Caco-2 (cell line): ENCODE measurements around the gene WNT5B. TPM values are rescaled to one million over a fixed set of nuclear protein-coding genes. Genes with fewer than 3 reads are reported as not detected.

Experiments used
- BruUV-seq: library from RNA; stranded (reverse); fragments of 400-500 nt; replicated peaks from 2 replicates; lab custom pipeline; 2021; lab: Mats Ljungman, UMichigan
- CTCF ChIA-PET: fragments of 300-600 bp; sonication (Branson Sonifier 250); formaldehyde crosslinking; loops from one replicate; lab custom pipeline; 2022; ENCODE audit warnings: antibody characterized with exemption; lab: Charles Lee
- POLR2A ChIA-PET: fragments of 300-600 bp; sonication (Branson Sonifier 250); formaldehyde crosslinking; loops from one replicate; lab custom pipeline; 2022; ENCODE audit warnings: antibody characterized with exemption; lab: Charles Lee
- DNase-seq, 2 experiments: peaks; one replicate each; pipeline versions ENCODE4 v3.0.0 to v3.0.0-alpha.2; 2020 to 2022
- H3K27me3 ChIP-seq: replicated peaks from 2 replicates; pipeline ENCODE4 v1.6.0; 2011; ENCODE audit warnings: low read length; ENCODE audit not compliant: control insufficient read depth, insufficient read depth
- H3K36me3 ChIP-seq: 2 replicates; pipeline ENCODE4 v1.5.1; 2011; ENCODE audit warnings: low read length; ENCODE audit not compliant: control insufficient read depth, insufficient read depth
- H3K4me1 ChIP-seq: fragments of 250-450 bp; sonication (Bioruptor Pico); 2 replicates; pipeline ENCODE4 v1.5.1; 2020; ENCODE audit warnings: mild to moderate bottlenecking
- H3K4me3 ChIP-seq: 2 replicates; pipeline ENCODE4 v1.5.1; 2011; ENCODE audit warnings: low read depth, mild to moderate bottlenecking, control low read depth, low read length
- H3K9me3 ChIP-seq: fragments of 250-450 bp; sonication (Bioruptor Pico); 2 replicates; pipeline ENCODE4 v1.5.1; 2020; ENCODE audit warnings: mild to moderate bottlenecking, moderate library complexity
- H3K27ac Mint-ChIP-seq: one replicate; pipeline ENCODE4 v1.8.0; 2022; ENCODE audit warnings: mixed read lengths; ENCODE audit not compliant: unreplicated experiment
- H3K27me3 Mint-ChIP-seq: one replicate; pipeline ENCODE4 v1.8.0; 2022; ENCODE audit warnings: mixed read lengths; ENCODE audit not compliant: insufficient read depth, unreplicated experiment
- H3K36me3 Mint-ChIP-seq: one replicate; pipeline ENCODE4 v1.8.0; 2022; ENCODE audit warnings: mild to moderate bottlenecking, mixed read lengths; ENCODE audit not compliant: insufficient read depth, unreplicated experiment
- H3K4me1 Mint-ChIP-seq: one replicate; pipeline ENCODE4 v1.8.0; 2022; ENCODE audit warnings: low read depth, mixed read lengths; ENCODE audit not compliant: unreplicated experiment
- H3K4me3 Mint-ChIP-seq: one replicate; pipeline ENCODE4 v1.8.0; 2022; ENCODE audit warnings: mild to moderate bottlenecking, moderate library complexity, mixed read lengths; ENCODE audit not compliant: unreplicated experiment
- H3K9me3 Mint-ChIP-seq: one replicate; pipeline ENCODE4 v1.8.0; 2022; ENCODE audit warnings: mixed read lengths; ENCODE audit not compliant: unreplicated experiment
- intact Hi-C: fragments of 100-400 bp; cut with micrococcal nuclease; formaldehyde crosslinking; loops from one replicate; pipeline ENCODE4 v1.10.0; 2022; ENCODE audit not compliant: unreplicated experiment
- total RNA-seq: library from RNA; stranded (reverse); gene quantifications from 2 replicates; pipeline ENCODE4 v1.2.3, GENCODE V29; 2022
- TF ChIP-seq, protein P1 (sequence below), 2 experiments: fragments of 200-600 bp in 1 of 2; IDR thresholded peaks; 1 replicate in 1 of 2; 2 replicates in 1 of 2; pipeline versions ENCODE4 v1.5.1 to v1.8.0; 2011 to 2022; ENCODE audit warnings: antibody characterized with exemption in 1 of 2, control low read depth in 1 of 2, inconsistent platforms in 1 of 2, low read depth in 1 of 2, low read length in 1 of 2, mild to moderate bottlenecking in 1 of 2, moderate library complexity in 1 of 2; ENCODE audit not compliant: insufficient read depth in 1 of 2, severe bottlenecking in 1 of 2, unreplicated experiment in 1 of 2

Gene WNT5B
- total RNA-seq, 1 experiment from 2014 or later: 6.9 TPM

DNA sequence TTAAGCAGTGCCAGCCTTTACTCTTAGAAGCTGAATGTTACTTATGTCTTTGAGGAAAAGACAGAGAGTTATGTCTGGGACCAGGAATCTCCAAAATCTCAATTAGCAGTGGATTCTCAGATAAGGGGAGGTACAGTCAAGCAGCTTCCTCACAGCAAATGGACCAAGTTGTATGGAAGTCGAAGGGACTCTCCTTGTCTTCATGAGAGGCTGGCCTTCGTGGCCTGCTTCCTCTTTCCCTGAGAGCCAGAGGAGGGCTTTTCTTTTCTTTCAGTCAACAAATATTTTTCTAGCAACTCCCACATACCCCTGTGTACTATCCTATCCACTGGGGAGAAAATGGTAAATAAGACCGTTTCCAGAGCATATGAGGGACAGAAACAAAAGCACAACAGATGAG lies 6.6 kb upstream of the WNT5B start:
- H3K36me3 Mint-ChIP-seq: no peaks in the 10 kb centered on the region
- H3K4me1 Mint-ChIP-seq: peaks cover 14% of the 10 kb centered on the region
- no peak for DNase-seq
- CTCF ChIA-PET: interaction anchor here (0.5 kb wide), 1 partner anchor 30 kb away, joined by 5 read pairs; no protein-coding TSS in a partner anchor
- BruUV-seq: no TSS peak
- no peaks in the 10 kb centered on the region for H3K9me3 Mint-ChIP-seq
- POLR2A ChIA-PET: no interaction called here
- intact Hi-C loops: no loop called here
- no peak overlapping the region for H3K4me3 ChIP-seq
- no peak overlapping the region for H3K4me3 Mint-ChIP-seq
- no peaks in the 10 kb centered on the region for H3K27me3 ChIP-seq
- TF ChIP-seq, protein P1, sequence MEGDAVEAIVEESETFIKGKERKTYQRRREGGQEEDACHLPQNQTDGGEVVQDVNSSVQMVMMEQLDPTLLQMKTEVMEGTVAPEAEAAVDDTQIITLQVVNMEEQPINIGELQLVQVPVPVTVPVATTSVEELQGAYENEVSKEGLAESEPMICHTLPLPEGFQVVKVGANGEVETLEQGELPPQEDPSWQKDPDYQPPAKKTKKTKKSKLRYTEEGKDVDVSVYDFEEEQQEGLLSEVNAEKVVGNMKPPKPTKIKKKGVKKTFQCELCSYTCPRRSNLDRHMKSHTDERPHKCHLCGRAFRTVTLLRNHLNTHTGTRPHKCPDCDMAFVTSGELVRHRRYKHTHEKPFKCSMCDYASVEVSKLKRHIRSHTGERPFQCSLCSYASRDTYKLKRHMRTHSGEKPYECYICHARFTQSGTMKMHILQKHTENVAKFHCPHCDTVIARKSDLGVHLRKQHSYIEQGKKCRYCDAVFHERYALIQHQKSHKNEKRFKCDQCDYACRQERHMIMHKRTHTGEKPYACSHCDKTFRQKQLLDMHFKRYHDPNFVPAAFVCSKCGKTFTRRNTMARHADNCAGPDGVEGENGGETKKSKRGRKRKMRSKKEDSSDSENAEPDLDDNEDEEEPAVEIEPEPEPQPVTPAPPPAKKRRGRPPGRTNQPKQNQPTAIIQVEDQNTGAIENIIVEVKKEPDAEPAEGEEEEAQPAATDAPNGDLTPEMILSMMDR (IDR thresholded peaks at IDR 0.05; ENCODE audit: insufficient read depth in 1 of 2, low read depth in 1 of 2, low read length in 1 of 2, severe bottlenecking in 1 of 2, unreplicated experiment in 1 of 2): no peak
- H3K9me3 ChIP-seq: no peaks in the 10 kb centered on the region
- H3K4me1 ChIP-seq: 0 out of 2 replicates have a peak, but pooled peaks cover 6% of the 10 kb centered on the region
- no peaks in the 10 kb centered on the region for H3K27me3 Mint-ChIP-seq
- H3K36me3 ChIP-seq: no peaks in the 10 kb centered on the region
- no peak overlapping the region for H3K27ac Mint-ChIP-seq

DNA sequence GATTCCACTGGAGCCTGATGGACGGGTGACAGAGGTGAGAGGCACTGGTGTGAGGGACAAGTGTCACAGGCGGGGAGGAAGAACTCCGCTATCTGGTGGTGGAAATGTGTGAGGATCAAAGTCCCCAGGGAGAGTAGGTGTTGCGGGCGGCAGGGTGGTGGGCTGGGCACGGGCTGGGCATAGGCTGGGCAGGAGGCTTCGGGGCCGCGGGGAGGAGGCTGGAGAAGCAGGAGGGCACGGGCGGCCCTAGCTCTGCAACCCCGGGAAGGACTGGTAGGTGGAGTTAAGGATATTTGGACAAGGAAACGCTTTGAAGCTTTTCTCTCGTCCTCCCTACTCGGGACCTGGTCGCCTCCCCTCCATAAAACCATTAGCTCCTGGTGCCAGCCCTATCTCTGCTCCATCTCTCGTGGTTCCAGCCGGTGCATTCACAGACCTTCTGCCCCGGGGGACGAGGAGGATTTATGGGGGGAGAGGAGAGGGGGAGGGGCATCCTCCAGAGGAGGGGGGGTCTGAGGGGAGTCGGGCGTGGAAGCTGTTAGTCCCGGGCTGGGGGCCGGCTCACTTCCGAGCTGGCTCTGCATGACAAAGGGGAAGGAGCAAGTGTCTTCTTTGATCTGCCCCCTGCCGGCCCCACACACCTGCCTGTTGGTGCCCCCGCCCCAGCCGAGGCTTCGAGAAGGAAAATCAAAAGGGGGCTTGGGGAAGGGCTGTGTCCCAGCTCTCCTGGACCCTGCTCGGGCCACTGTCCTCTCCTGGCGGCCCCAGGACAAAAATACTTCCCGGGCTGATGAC lies 504 bp downstream of the WNT5B start:
- POLR2A ChIA-PET: no interaction called here
- Histone ChIP-seq H3K4me3 (peak overlapping the region; percentile 38), H3K36me3 (no peaks in the 10 kb centered on the region), H3K9me3 (no peaks in the 10 kb centered on the region), H3K27me3 (no peaks in the 10 kb centered on the region), H3K4me1 (peaks cover 23% of the 10 kb centered on the region)
- TF ChIP-seq, protein P1 (IDR thresholded peaks at IDR 0.05; ENCODE audit: insufficient read depth in 1 of 2, low read depth in 1 of 2, low read length in 1 of 2, severe bottlenecking in 1 of 2, unreplicated experiment in 1 of 2): peak; percentile 50 to 61
- Mint-ChIP-seq H3K4me3 (peak overlapping the region; percentile 97), H3K27ac (peak overlapping the region; percentile 80), H3K4me1 (peaks cover 31% of the 10 kb centered on the region), H3K36me3 (no peaks in the 10 kb centered on the region), H3K9me3 (no peaks in the 10 kb centered on the region), H3K27me3 (no peaks in the 10 kb centered on the region)
- no TSS peak for BruUV-seq
- peak; percentile 65 to 67 for DNase-seq
- CTCF ChIA-PET: interaction anchor here (0.5 to 2.6 kb wide), 11 partner anchors 15 to 512 kb away, joined by 3 to 16 read pairs (median 6); partner anchors contain the start of gene ADIPOR2
- intact Hi-C loops: loop anchor here (1.0 kb wide), 1 partner anchor 23 kb away; no protein-coding TSS in a partner anchor

DNA sequence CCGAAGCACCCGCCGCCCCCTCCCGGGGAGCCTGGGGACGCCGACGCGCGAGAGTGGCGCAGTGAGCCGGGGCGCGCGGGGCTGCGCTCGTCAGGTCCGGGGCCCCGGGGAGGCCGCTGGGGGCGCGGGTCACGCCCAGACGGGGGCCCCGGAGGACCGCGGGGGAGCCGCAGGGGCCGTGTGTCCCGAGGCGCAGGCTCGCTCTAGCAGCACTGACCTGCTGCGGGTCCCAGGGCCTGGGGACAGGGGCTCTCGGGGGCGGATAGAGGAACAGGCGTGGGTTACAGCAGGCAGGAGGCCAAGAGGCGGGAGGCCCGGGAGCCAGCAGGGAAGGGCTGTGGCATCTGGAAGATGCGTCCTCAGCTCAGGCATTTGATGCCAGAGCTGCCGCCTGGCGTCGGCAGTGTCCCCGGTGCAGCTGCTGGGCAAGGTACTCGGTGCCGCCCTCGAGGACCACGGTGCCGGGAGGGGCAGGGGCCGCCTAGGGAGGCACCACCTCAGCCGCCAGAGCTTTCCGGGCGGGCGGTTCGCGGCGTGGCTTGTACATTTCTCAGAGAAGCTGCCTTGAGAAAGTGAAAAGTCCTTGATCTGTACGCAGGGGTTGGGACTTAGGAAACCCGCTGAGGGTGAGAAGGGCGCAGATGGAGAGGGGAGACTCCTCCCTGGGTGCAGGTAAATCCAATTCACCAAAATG lies 1.2 kb downstream of the WNT5B start:
- Mint-ChIP-seq H3K27ac (no peak overlapping the region), H3K9me3 (no peaks in the 10 kb centered on the region), H3K4me3 (peak overlapping the region; percentile 97), H3K36me3 (no peaks in the 10 kb centered on the region), H3K4me1 (peaks cover 28% of the 10 kb centered on the region), H3K27me3 (no peaks in the 10 kb centered on the region)
- H3K4me1 ChIP-seq: peaks cover 23% of the 10 kb centered on the region
- DNase-seq: no peak
- H3K36me3 ChIP-seq: no peaks in the 10 kb centered on the region
- H3K4me3 ChIP-seq: peak overlapping the region; percentile 38
- TF ChIP-seq, protein P1 (IDR thresholded peaks at IDR 0.05; ENCODE audit: insufficient read depth in 1 of 2, low read depth in 1 of 2, low read length in 1 of 2, severe bottlenecking in 1 of 2, unreplicated experiment in 1 of 2): no peak
- H3K9me3 ChIP-seq: no peaks in the 10 kb centered on the region
- no peaks in the 10 kb centered on the region for H3K27me3 ChIP-seq
- ChIA-PET POLR2A (interaction anchor here (0.5 kb wide), 1 partner anchor 112 kb away, joined by 6 read pairs; no protein-coding TSS in a partner anchor), CTCF (interaction anchor here (0.6 to 2.6 kb wide), 10 partner anchors 21 to 512 kb away, joined by 3 to 16 read pairs (median 5); no protein-coding TSS in a partner anchor)
- BruUV-seq: no TSS peak
- intact Hi-C loops: no loop called here
